HG03159 (cell line): ENCODE data around the gene GNAZ.

Source experiments
- ATAC-seq: cut with Tn5 transposase; IDR thresholded peaks from one replicate; pipeline ENCODE4 v1.9.1; 2021; ENCODE audit warnings: mild to moderate bottlenecking, moderate library complexity; ENCODE audit not compliant: unreplicated experiment

Gene GNAZ

DNA sequence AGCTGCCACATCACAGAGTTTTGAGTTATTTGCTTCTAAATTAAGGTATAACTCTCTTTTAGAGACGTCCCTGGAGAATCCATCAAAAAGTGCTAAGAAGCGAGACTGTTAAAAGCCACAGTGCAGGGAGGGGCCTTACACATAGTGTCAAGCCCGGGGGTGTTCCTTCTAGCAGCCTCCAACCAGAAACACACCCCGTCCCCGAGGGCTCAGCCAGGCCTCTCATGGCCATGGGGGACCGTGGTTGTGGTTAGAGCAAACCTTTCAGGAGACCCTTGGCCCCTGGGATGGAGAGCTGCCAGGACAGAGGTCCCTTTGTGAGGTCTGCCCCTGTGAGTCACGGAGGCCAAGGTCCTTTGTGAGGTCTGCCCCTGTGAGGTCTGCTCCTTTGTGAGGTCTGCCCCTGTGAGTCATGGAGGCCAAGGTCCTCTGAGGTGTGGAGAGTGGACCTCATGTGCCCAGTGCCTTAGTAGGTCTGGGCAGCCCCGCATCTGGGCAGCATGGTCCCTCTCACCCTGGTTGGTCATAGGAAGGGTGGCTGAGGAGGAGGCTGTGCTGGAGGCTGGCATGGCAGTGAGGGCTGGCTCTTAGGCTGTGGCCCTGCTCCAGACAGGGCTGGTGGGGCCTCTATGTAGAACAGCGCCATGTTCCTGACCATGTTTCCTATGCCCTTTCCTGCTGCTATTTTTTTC lies 5.4 kb downstream of the GNAZ start:
- no peak for ATAC-seq

DNA sequence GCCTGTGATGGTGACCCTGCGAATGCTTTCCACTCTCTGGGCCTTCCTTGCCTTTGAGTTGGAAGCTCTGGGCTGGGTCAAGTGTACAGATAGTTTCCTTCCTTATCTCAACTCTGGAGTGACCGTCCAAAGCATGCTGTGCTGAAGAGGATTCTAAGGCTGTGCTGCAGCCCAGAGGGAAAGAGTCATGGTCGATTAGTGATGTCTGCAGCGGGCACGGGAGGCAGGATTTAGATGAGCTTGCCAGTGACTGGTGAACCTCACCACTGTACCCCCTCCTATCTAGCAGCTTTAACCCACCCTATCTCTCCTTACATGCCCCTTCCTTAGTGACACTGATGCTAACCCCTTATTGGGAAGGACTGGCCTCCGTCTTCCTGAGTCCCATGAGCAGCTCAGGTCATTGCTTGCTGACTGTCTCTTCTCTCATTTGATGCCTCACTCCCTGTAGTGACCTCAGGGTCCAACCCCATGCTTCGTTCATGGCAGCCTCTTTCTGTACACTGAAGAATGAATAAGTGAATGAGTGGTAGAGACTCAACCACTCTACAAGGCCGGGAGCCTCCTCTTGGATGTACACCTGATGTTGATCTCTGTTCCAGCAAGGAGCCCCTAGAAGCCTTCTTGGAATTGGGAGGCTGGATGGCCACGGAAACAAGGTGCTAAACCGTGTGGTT lies 6.7 kb downstream of the GNAZ start:
- no peak for ATAC-seq

DNA sequence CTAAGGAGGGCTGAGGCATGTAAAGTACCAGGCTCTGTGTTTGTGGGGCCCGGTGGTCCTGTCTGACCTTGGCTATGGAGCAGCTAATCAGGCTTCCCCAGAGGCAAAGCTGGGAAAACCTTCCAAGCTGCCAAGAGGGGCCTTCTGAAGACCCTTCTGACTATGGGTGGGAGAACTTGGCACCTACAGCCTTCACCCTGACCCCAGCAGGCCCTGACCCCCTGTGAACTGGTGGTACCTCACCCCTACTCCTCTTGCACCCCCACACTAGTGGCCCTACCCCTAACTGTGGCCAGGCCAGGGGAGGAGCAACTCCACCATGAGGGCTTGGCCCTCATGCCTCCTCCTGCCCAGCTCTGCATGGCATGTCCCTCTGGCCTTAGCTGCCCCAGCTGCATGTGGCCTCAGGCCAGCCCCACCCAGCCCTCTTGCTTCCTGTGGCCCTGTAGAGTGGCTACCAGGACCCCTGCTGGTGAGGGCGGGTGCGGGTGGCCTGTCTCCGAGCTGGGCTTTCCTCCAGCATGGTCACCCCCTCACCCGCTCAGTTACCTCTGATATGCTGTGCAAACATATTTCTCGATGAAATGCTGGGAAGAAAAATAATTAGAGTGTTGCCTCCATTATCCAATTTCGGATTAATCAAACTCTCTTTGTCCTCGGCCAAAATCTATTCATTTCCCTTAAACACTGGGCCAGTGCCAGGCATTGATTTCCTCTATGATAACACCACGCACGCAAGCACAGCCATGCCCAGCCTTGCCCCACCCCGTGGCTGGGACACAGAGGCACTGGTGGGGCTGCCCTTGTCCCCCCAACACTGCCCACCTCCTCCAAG lies 7.5 kb downstream of the GNAZ start:
- ATAC-seq, result no peak

DNA sequence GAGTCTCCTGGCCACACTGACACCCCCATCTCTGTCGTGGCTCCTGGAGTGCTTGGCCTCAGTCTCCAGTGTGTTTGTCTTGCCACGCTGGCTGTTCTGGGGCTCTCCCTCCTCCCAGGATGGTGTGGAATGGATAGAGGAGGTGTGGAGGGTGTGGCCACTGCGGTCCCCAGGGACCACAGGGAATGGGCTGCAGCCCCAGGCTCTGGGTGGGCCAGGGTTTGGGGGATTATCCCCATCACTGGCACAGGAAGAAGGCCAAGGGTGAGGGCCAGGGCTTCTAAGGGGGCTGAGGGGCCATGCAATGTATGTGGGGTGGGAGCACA lies 8.1 kb downstream of the GNAZ start:
- ATAC-seq, result no peak

DNA sequence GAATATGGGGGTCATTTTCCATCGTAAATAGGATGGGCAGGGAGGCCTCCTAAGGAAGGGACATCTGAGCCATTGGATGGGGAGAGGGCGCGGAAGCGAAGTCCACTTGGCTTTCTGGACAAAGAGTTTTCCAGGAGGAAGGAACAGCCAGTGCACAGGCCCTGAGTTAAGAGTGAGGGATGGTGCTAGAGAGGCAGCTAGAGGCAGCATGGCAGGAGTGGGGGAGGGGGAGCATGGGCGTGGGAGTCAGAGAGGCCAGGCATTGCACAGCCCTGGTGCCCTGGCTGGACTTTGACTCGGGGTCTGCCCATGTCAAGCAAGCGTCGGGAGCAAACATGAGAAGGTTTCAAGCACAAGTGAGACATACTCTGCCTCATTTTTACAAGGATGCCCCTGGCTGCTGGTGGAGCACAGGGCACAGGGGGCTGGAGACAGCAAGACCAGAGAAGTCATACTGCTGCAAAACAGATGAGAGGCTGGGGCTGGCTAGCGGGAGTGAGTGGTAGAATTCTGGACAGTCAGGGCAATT lies 9.0 kb downstream of the GNAZ start:
- no peak for ATAC-seq

DNA sequence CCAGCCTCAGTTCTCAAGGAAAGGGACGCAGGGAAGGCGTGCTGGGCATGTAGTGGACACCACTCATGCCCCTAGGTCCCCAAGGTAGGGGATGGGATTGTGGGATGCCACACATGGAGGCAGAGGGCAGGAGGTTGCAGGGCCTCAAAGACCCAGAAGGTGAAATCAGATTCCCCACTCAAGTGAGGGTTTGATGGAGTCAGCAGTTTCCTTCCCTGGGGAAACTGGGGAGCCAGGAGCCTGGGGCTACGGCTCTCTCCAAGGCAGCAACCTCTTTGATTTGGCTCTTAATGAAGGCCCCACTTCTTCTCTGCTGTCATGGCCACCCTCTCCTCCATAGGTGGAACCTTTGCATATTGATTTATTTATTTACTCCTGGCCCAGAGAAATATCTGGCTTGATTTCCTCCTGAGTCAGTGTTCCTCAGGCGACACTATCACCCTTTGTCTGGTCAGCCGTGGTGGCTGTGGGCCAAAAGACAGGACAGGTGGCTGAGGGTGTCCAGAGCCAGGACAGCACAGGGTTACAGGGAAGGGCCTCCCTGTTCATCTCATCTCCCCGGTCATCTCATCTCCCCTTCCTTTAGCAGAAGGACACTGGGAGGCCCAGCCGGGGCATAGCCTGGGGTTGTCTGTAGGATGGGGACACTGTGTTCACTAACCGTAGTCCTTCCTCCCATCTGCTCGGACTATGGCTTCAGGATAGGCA lies 9.6 kb downstream of the GNAZ start:
- ATAC-seq, result no peak

DNA sequence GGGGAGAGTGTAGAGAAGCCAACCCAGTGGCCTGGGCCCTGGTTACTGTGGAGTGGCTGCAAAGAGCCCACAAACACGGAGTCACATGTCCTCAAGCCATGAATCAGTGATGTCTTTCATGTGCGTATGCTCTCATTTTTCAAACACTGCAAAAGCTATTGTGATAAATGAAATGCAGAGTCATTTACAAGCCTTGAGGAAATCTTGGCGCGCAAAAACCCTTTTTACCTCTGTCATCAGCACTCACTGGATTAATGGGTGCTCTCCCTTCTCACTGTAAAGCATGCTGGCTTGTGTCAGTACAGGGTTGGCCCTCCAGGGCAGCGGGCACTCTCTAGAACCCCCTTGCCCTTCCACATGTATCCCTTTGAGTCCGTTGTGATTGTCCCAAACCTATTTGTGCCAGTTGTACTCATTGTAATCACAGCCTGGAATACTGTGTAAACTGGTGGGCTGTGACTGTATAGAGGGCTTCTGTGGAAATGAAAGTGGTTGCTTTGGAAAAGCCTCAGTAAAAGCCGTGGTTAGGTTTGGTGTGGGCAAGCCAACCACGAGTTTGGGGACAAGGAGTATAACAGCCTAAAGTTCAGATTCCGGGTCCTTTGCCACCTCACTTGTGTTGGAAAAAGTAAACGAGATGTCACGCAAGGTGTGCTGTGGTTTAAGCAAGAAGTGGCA lies 10.4 kb downstream of the GNAZ start:
- ATAC-seq, result no peak

DNA sequence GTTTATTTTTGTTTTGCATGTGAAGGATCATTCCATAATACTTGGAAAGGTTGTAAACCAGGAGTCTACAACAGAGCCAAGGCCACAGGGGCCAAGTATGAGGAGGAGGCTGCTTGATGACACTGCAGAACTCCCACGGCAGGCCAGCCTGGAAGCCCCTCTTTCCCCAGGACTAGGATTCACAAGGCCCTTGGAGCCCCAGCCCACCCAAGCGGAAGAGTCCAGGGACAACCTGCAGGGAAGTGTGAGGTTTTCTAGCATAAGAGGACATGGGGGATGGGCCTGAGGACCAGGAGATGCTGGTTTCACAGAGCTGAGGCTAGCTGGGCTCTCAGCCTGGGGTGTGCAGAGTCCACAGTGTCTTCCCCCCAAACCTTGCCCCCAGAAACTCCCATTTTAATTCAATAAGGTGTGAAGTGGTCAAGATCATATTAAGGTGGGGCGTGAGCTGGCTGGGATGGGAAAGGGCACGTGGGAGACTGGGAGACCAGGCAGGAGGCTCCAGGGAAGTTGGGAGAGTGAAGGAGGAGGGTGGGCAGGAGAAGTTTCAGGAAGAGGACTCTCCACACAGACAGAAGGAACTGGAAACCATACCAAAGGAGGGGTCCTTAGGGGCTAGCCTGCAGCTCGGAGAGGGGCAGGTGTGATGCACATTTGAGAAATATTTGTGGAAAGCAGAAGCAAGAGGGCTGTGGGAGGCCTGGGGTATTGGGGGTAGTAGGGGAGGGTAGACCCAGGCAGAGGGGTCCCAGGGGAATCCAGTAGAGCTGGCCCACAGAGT lies 12.4 kb downstream of the GNAZ start:
- ATAC-seq, result no peak

DNA sequence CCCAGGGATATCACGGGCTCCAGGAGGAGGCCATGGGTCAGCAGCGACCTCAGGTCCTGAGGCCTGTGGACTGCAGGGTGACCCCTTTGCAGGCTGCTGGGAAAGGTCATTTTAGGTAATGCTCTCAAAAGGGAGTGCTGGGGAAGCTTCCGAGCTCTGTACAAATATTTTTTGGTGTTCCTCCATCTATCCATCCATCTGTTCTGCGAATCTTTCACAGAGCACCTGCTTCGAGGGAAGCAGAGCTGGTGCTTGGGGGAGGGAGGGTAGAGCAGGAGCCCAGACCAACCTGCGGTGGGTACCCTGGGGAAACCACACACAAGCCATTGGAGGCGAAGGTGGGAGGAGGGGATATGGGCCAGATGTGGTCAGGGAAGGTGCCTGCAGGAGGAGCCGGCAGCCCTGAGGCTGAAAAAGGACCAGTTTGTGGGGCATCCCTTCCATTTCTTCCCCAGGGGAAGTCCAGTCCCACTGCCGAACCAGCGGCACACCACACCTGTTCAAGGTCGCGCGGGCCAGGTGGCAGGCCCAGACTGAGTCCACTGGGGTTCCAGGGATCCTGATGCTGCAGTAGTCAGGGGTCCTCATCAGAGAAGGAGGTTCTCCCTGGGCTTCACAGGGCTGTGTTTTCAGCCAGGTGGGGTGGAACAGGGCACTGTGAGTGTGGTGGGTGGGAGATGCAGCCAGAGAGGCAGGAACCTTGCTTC lies 13.1 kb downstream of the GNAZ start:
- no peak for ATAC-seq

DNA sequence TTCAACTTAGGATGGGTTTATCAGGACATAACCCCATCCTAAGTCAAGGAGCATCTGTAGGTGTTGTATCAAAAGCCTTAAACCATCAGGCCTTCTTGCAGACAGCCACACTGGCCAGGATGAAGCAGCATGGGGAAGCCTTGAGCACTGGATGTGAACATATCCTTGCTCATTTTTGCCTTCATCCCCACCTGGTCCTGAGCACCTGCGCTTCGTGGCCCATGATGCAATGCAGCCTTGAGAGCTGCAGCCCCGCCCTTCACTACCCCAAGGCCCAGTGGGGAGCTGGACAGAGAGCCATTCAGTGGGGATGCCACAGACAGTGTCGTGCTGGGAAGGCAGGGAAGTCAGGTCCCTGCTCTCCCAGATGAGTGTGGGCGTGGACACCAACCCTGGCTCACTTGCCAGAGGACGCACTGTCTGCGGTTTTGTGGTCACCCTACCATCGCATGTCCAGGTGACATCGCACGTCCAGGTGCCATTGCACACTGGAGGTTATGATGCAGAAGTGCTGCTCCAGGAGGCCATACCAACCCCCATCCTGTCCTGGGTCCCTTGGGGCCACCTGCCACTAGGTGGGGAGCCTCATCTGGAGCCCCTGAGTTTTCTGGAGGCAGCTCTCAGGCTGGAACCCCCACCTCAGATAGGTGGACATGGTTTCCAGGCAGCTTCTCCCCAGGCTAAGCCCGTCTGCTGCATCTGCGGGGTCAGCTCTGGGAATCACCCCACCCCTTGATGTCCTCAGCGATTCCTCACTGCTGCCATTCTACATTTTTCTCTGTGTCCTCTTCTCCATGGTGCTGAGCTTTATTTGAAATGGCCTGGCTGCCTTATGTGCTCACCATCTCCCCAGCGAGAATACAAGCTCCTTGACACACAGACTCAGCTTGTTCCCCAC lies 14.4 kb downstream of the GNAZ start:
- no peak for ATAC-seq

DNA sequence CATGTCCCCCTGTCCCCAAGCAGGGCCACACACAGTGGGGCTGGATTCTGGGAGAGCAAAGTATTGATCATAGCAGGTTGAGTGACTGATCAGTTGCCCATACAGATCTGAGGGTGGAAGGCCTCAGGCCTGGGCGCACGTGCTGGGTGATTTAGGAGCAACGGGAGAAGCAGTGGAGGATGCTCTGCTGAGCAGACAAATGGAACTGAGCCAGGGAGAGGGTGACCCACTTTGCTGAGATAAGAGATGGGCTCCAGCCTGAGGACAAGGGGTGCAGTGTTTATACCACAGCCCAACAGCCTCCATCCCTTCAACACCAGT lies 15.0 kb downstream of the GNAZ start:
- ATAC-seq, result no peak

DNA sequence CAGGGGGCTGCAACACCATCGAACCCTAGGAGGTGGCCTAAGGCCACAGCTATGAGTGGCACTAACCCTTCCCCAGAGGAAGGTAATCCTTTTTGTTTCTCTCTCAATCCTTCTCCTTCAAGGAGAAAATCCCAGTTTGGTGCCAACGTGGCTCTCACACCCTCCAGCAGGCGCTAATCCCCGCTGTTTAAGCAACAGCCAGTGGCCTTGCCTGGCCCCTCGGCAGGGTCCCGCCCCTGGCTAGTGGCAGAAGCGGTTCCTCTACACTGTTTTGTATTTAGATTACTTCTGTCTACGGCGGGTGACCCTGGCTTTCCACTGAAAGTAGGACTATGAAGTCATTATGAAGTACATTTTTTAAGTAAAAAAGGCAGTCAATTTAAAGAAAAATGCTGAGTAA lies 15.5 kb downstream of the GNAZ start:
- no peak for ATAC-seq

DNA sequence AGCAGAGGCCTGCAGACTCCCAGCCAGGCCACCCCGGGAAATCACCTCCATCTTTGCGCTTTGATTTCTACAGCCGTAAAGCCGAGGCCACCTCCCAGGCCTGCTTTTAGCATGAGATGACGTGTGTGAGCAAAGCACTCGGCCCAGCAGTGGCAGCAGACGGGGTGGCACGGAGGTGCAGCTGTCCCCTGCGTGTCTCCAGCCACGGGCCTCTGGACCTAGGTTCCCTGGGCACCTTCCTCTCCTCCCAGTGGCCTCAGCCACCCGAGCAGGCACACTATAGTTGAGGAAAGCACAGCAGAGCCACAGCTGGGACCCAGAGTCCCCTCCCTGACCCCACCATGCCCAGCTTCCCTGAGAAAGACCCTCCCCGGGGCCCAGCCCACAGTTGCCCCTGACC lies 15.9 kb downstream of the GNAZ start:
- ATAC-seq, result no peak

DNA sequence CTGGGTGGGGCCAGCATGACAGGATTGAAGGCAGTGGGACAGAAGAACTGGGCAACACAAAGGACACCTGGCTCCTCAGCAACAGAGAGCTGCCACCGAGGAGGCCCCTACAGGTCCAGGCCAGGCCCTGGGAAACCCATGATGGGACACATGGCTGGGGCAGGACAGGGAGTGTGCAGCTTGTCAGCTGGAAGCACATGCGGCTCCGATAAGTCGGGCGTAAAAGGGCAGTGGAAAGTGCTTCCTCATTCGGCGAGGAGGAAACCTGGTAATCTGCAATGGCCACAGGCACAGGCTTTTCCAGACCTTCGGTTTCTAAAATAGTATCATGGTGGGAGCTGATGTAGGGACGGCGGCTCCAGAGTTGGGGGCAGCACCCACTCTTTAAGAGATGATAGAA lies 16.5 kb downstream of the GNAZ start:
- ATAC-seq, result no peak

DNA sequence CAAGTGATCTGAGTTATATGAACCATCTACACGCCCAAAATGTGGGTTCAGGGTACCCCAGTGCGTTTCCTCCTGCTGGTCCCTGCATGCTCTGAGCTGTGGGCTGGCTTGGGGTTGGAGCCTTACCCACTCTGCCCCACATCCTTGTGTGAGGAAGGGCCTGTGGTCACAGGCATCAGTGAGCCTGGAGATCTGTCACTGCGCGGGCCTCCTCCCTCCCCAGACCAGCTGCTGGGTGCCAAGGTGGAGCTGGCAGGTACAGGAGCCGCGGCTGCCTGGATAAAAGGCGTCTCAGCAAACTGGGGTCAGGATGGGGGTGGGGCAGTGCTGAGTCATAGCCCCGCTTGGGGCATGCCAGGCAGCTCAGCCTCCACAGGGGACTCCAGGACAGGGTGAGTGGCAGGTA lies 17.9 kb downstream of the GNAZ start:
- ATAC-seq, result no peak

DNA sequence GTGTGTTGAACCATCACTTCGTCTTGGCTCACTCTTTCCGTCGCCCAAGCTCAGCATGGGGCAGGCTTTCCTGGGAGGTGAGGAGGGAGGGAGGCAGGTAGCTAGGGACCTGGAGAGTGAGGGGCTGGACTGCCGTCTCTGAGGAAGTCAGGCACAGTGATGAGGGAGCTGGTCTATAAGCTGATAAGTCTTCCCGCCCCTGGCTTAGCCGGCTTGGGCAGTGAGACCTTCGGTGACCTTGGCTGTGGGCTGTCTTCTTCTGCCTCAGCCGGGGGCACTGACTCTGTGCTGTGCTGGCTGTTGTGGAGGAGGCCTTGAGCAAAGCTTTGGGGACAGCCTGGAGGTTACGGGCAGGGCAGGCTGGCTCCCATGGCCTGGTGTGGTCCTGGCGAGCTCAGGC lies 18.7 kb downstream of the GNAZ start:
- no peak for ATAC-seq

DNA sequence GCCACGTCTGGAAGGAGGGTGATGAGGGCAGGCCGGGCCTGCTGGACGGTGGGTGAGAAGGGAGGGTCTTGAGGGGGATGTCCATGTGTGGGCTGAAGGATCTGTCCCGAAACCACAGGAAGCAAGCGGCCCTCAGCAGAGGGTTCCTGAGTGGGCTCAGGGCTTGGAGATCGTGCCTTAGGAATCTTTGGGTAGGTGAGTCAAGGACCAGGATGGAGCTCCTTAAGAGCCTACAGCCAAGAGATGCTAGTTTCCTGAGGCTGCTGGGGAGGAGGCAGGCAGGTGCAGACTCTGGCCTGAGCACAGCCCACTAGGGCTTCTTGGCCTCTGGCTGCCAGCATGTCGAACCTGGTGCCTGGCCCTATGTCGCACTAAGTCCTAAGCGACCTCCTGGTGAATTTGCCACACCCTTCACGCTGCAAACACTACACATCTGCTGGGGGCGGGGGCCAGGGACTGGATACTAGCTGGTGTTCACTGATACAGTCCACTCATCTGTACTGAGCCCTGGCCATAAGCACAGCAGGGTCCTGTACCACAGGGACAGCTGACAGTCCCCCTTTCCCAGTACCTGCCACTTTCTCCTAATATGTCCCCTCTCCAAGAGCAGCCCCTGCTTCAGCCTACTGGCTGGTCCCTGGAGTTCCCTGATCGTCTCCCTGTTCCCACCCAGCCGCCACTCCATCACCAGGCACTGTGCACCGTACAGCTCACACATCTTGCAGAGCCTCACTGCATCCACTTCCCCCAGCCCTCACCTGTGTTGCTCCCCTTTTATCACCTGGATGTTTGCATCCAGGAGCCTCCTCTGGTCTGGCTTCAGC lies 19.5 kb downstream of the GNAZ start:
- no peak for ATAC-seq

DNA sequence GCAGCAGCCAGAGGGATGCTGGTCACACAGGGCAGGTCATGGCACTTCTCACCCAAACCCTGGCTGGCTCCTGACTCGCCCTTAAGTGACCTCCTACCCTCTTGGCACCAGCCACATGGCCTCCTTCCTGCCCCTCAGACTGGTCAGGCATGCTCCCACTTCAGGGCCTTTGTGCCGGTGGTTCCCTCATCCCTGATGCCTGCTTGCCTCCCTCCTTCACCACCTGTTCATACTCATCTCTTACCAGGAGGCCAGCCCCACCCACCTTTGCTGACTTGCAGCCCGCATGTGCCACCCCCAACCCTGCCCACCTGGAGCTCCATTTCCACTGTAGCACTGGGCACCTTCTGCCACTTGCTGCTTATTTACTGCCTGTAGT lies 20.1 kb downstream of the GNAZ start:
- no peak for ATAC-seq
